Measurements from ENCODE around the gene XKR7.

XKR7 gene

GRCh38 chr20:31990641-31991338, 22.8 kb downstream of the XKR7 start:
- no peaks in the 10 kb centered on the region for H3K9me3 ChIP-seq (ENCODE audit: control insufficient read depth in 1 of 2, low read length in 2 of 2)
- H3K4me3 ChIP-seq (ENCODE audit: low read depth in 1 of 2, low read length in 2 of 2) = no peak overlapping the region
- no peak overlapping the region for H3K9ac ChIP-seq (ENCODE audit: low read depth in 1 of 2, low read length in 2 of 2)
- H3K27me3 ChIP-seq (ENCODE audit: control insufficient read depth in 1 of 2, insufficient read depth in 2 of 2, low read length in 2 of 2) = peaks cover 6 to 19% of the 10 kb centered on the region in 2 donors
- no peaks in the 10 kb centered on the region for H3K36me3 ChIP-seq (ENCODE audit: control insufficient read depth in 1 of 2, insufficient read depth in 2 of 2, low read length in 2 of 2)
- no peaks in the 10 kb centered on the region for H3K4me1 ChIP-seq (ENCODE audit: control insufficient read depth in 1 of 2, insufficient read depth in 2 of 2, low read length in 2 of 2)
- no peak overlapping the region for H3K27ac ChIP-seq (ENCODE audit: low read depth, low read length)

- Histone ChIP-seq H3K9me3 (ENCODE audit: control insufficient read depth in 1 of 2, low read length in 2 of 2) (no peaks in the 10 kb centered on the region), H3K4me1 (ENCODE audit: control insufficient read depth in 1 of 2, insufficient read depth in 2 of 2, low read length in 2 of 2) (no peaks in the 10 kb centered on the region), H3K36me3 (ENCODE audit: control insufficient read depth in 1 of 2, insufficient read depth in 2 of 2, low read length in 2 of 2) (no peaks in the 10 kb centered on the region), H3K27ac (ENCODE audit: low read depth, low read length) (no peak overlapping the region), H3K27me3 (ENCODE audit: control insufficient read depth in 1 of 2, insufficient read depth in 2 of 2, low read length in 2 of 2) (peaks cover 6 to 19% of the 10 kb centered on the region in 2 donors), H3K4me3 (ENCODE audit: low read depth in 1 of 2, low read length in 2 of 2) (no peak overlapping the region), H3K9ac (ENCODE audit: low read depth in 1 of 2, low read length in 2 of 2) (no peak overlapping the region)
Measured at GRCh38 chr20:31991339-31991705, 23.4 kb downstream of the XKR7 start.

DNA sequence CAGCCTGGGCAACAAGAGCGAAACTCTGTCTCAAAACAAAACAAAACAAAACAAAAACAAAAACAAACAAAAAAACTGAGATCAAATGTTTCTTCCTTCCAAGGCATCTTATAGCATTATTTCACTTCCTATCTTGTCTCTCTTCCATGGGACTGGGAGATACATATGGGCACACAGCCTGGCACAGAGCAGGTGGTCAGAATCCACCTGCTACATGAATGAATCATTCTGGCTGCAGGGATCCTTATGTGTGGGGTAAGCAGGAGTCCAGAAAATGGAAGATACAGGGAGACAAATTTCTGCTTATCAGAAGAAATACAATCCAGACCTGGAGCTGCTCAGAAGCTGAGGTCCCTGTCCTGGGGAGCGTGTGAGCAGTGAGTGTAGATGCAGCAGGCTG, 24.1 kb downstream of the XKR7 start:
- H3K4me3 ChIP-seq (ENCODE audit: low read depth in 1 of 2, low read length in 2 of 2) = no peak overlapping the region
- no peak overlapping the region for H3K9ac ChIP-seq (ENCODE audit: low read depth in 1 of 2, low read length in 2 of 2)
- peaks cover 6 to 19% of the 10 kb centered on the region in 2 donors for H3K27me3 ChIP-seq (ENCODE audit: control insufficient read depth in 1 of 2, insufficient read depth in 2 of 2, low read length in 2 of 2)
- H3K27ac ChIP-seq (ENCODE audit: low read depth, low read length) = no peak overlapping the region
- no peaks in the 10 kb centered on the region for H3K4me1 ChIP-seq (ENCODE audit: control insufficient read depth in 1 of 2, insufficient read depth in 2 of 2, low read length in 2 of 2)
- H3K36me3 ChIP-seq (ENCODE audit: control insufficient read depth in 1 of 2, insufficient read depth in 2 of 2, low read length in 2 of 2) = no peaks in the 10 kb centered on the region
- H3K9me3 ChIP-seq (ENCODE audit: control insufficient read depth in 1 of 2, low read length in 2 of 2) = no peaks in the 10 kb centered on the region

DNA sequence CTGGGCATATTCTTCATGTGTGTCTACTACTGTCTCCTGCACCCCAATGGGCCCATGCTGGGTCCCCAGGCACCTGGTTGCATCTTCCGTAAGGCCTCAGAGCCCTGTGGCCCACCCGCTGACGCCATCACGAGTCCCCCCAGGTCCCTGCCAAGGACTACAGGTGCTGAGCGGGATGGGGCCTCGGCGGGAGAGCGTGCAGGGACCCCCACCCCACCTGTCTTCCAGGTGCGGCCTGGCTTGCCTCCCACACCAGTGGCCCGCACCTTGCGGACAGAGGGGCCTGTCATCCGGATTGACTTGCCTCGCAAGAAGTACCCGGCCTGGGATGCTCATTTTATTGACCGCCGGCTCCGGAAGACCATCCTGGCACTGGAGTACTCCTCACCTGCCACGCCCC, 29.0 kb downstream of the XKR7 start:
- no peak overlapping the region for H3K9ac ChIP-seq (ENCODE audit: low read depth in 1 of 2, low read length in 2 of 2)
- H3K27me3 ChIP-seq (ENCODE audit: control insufficient read depth in 1 of 2, insufficient read depth in 2 of 2, low read length in 2 of 2) = peaks cover 6 to 19% of the 10 kb centered on the region in 2 donors
- no peaks in the 10 kb centered on the region for H3K9me3 ChIP-seq (ENCODE audit: control insufficient read depth in 1 of 2, low read length in 2 of 2)
- no peaks in the 10 kb centered on the region for H3K36me3 ChIP-seq (ENCODE audit: control insufficient read depth in 1 of 2, insufficient read depth in 2 of 2, low read length in 2 of 2)
- no peaks in the 10 kb centered on the region for H3K4me1 ChIP-seq (ENCODE audit: control insufficient read depth in 1 of 2, insufficient read depth in 2 of 2, low read length in 2 of 2)
- no peak overlapping the region for H3K4me3 ChIP-seq (ENCODE audit: low read depth in 1 of 2, low read length in 2 of 2)
- H3K27ac ChIP-seq (ENCODE audit: low read depth, low read length) = no peak overlapping the region

- H3K36me3 ChIP-seq (ENCODE audit: control insufficient read depth in 1 of 2, insufficient read depth in 2 of 2, low read length in 2 of 2) = no peaks in the 10 kb centered on the region
- H3K27me3 ChIP-seq (ENCODE audit: control insufficient read depth in 1 of 2, insufficient read depth in 2 of 2, low read length in 2 of 2) = peaks cover 6 to 19% of the 10 kb centered on the region in 2 donors
- no peaks in the 10 kb centered on the region for H3K4me1 ChIP-seq (ENCODE audit: control insufficient read depth in 1 of 2, insufficient read depth in 2 of 2, low read length in 2 of 2)
- H3K9me3 ChIP-seq (ENCODE audit: control insufficient read depth in 1 of 2, low read length in 2 of 2) = no peaks in the 10 kb centered on the region
- no peak overlapping the region for H3K4me3 ChIP-seq (ENCODE audit: low read depth in 1 of 2, low read length in 2 of 2)
- H3K9ac ChIP-seq (ENCODE audit: low read depth in 1 of 2, low read length in 2 of 2) = no peak overlapping the region
- H3K27ac ChIP-seq (ENCODE audit: low read depth, low read length) = no peak overlapping the region
Measured at GRCh38 chr20:31998246-31998645, 30.3 kb downstream of the XKR7 start.

DNA sequence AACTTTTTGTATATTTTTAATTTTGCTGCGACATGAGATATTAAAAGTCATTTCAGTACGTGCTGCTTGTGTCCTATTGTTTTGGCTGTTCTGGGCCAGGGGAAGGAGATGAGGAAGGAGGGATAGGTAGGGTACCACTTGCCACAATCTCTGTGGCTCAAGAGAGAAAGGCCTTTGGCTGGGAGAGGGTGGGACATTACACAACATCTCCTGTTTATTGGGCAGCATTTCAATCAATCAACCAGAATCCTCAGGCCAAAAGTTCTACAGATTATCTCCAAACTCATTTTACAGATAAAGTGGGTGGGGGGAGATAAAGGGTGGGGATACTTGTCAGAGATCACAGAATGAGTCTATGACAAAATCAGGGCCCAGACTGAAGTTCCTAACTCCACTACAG, 35.4 kb downstream of the XKR7 start:
- H3K27me3 ChIP-seq (ENCODE audit: control insufficient read depth in 1 of 2, insufficient read depth in 2 of 2, low read length in 2 of 2) = peaks cover 0 to 3% of the 10 kb centered on the region in 2 donors
- no peaks in the 10 kb centered on the region for H3K9me3 ChIP-seq (ENCODE audit: control insufficient read depth in 1 of 2, low read length in 2 of 2)

DNA sequence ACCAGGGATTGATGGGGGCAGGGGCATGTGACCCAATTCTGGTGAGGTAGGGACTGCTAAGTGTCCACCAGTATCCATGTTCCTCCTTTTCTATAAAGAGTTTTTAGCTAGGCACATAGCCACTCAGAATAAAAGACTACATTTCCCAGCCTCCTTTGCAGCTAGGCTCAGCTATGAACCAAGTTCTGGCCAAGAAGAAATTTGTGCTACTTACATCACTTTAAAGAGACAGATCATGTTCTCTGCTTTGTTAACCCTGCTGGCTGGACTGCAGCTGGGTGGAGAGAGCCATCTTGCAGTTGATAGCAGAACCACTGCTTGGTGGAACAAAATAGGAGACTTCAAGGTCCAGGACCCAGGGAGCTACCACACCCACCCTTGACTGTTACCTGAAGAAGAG, 37.0 kb downstream of the XKR7 start:
- H3K36me3 ChIP-seq (ENCODE audit: control insufficient read depth in 1 of 2, insufficient read depth in 2 of 2, low read length in 2 of 2) = no peaks in the 10 kb centered on the region
- H3K27me3 ChIP-seq (ENCODE audit: control insufficient read depth in 1 of 2, insufficient read depth in 2 of 2, low read length in 2 of 2) = peaks cover 0 to 3% of the 10 kb centered on the region in 2 donors
- no peak overlapping the region for H3K4me3 ChIP-seq (ENCODE audit: low read depth in 1 of 2, low read length in 2 of 2)
- H3K9me3 ChIP-seq (ENCODE audit: control insufficient read depth in 1 of 2, low read length in 2 of 2) = no peaks in the 10 kb centered on the region
- H3K27ac ChIP-seq (ENCODE audit: low read depth, low read length) = no peak overlapping the region
- H3K4me1 ChIP-seq (ENCODE audit: control insufficient read depth in 1 of 2, insufficient read depth in 2 of 2, low read length in 2 of 2) = no peaks in the 10 kb centered on the region
- H3K9ac ChIP-seq (ENCODE audit: low read depth in 1 of 2, low read length in 2 of 2) = no peak overlapping the region

More for the DNA sequence above, 35.4 kb downstream of the XKR7 start:
- Histone ChIP-seq H3K27ac (ENCODE audit: low read depth, low read length) (no peak overlapping the region), H3K36me3 (ENCODE audit: control insufficient read depth in 1 of 2, insufficient read depth in 2 of 2, low read length in 2 of 2) (no peaks in the 10 kb centered on the region), H3K4me3 (ENCODE audit: low read depth in 1 of 2, low read length in 2 of 2) (no peak overlapping the region), H3K9ac (ENCODE audit: low read depth in 1 of 2, low read length in 2 of 2) (no peak overlapping the region), H3K4me1 (ENCODE audit: control insufficient read depth in 1 of 2, insufficient read depth in 2 of 2, low read length in 2 of 2) (no peaks in the 10 kb centered on the region)

DNA sequence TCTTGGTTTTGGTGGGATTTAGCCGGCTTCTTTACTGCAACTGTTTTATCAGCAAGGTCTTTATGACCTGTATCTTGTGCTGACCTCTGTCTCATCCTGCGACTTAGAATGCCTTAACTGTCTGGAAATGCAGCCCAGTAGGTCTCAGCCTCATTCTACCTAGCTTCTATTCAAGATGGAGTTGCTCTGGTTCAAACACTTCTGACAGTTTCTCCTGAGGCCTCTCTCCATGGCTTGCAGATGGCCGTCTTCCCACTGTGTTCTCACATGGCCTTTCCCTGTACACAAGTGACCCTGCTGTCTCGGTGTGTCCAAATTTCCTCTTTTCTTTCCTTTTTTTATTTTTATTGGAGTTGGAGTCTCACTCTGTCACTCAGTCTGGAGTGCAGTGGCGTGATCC, 38.1 kb downstream of the XKR7 start:
- H3K9ac ChIP-seq (ENCODE audit: low read depth in 1 of 2, low read length in 2 of 2) = no peak overlapping the region
- H3K27me3 ChIP-seq (ENCODE audit: control insufficient read depth in 1 of 2, insufficient read depth in 2 of 2, low read length in 2 of 2) = peaks cover 0 to 3% of the 10 kb centered on the region in 2 donors
- H3K4me1 ChIP-seq (ENCODE audit: control insufficient read depth in 1 of 2, insufficient read depth in 2 of 2, low read length in 2 of 2) = no peaks in the 10 kb centered on the region
- H3K4me3 ChIP-seq (ENCODE audit: low read depth in 1 of 2, low read length in 2 of 2) = no peak overlapping the region
- no peak overlapping the region for H3K27ac ChIP-seq (ENCODE audit: low read depth, low read length)
- H3K36me3 ChIP-seq (ENCODE audit: control insufficient read depth in 1 of 2, insufficient read depth in 2 of 2, low read length in 2 of 2) = no peaks in the 10 kb centered on the region
- H3K9me3 ChIP-seq (ENCODE audit: control insufficient read depth in 1 of 2, low read length in 2 of 2) = no peaks in the 10 kb centered on the region

- Histone ChIP-seq H3K9me3 (ENCODE audit: control insufficient read depth in 1 of 2, low read length in 2 of 2) (no peaks in the 10 kb centered on the region), H3K9ac (ENCODE audit: low read depth in 1 of 2, low read length in 2 of 2) (no peak overlapping the region), H3K4me1 (ENCODE audit: control insufficient read depth in 1 of 2, insufficient read depth in 2 of 2, low read length in 2 of 2) (no peaks in the 10 kb centered on the region), H3K4me3 (ENCODE audit: low read depth in 1 of 2, low read length in 2 of 2) (no peak overlapping the region), H3K36me3 (ENCODE audit: control insufficient read depth in 1 of 2, insufficient read depth in 2 of 2, low read length in 2 of 2) (no peaks in the 10 kb centered on the region), H3K27ac (ENCODE audit: low read depth, low read length) (no peak overlapping the region), H3K27me3 (ENCODE audit: control insufficient read depth in 1 of 2, insufficient read depth in 2 of 2, low read length in 2 of 2) (peaks cover 0 to 3% of the 10 kb centered on the region in 2 donors)
Measured at GRCh38 chr20:32006841-32007786, 39.2 kb downstream of the XKR7 start.

Measured in duodenal mucosa (tissue), 2 donors.